DOHH2 (cell line): ENCODE results near the gene LILRA6.
"Not testable (repeated sequence)": the region's sequence is repeated elsewhere in the genome, so short reads cannot be mapped to it uniquely, and the experiment has no call there.

Source experiments
- H3F3A ChIP-seq: fragments of 200-600 bp; sonication (generic), shearing (Covaris generic); 2 replicates; pipeline ENCODE4 v1.6.0; 2016; ENCODE audit warnings: antibody characterized with exemption, mild to moderate bottlenecking; ENCODE audit not compliant: control insufficient read depth, insufficient read depth
- H3K27ac ChIP-seq: fragments of 200-600 bp; sonication (generic); 2 replicates; pipeline ENCODE4 v1.5.1; 2014; ENCODE audit warnings: low read depth, mild to moderate bottlenecking, low read length, moderate library complexity
- H3K27me3 ChIP-seq: fragments of 200-600 bp; sonication (generic); 2 replicates; pipeline ENCODE4 v1.6.1; 2014; ENCODE audit warnings: mild to moderate bottlenecking, low read length, mixed read lengths; ENCODE audit not compliant: control insufficient read depth
- H3K36me3 ChIP-seq: fragments of 200-600 bp; sonication (generic); 2 replicates; pipeline ENCODE4 v1.6.1; 2014; ENCODE audit warnings: mild to moderate bottlenecking, low read length, moderate library complexity, mixed read lengths; ENCODE audit not compliant: control insufficient read depth
- H3K4me1 ChIP-seq: fragments of 200-600 bp; sonication (generic); 2 replicates; pipeline ENCODE4 v1.6.1; 2014; ENCODE audit warnings: mild to moderate bottlenecking, low read length, mixed read lengths; ENCODE audit not compliant: control insufficient read depth
- H3K4me2 ChIP-seq: fragments of 200-600 bp; sonication (generic); 2 replicates; pipeline ENCODE4 v1.6.0; 2014; ENCODE audit warnings: mild to moderate bottlenecking, low read length, moderate library complexity
- H3K4me3 ChIP-seq: fragments of 200-600 bp; sonication (generic); 2 replicates; pipeline ENCODE4 v1.5.1; 2014; ENCODE audit warnings: mild to moderate bottlenecking, low read length, mixed read lengths
- H3K79me2 ChIP-seq: fragments of 200-600 bp; sonication (generic); 2 replicates; pipeline ENCODE4 v1.6.1; 2014; ENCODE audit warnings: mild to moderate bottlenecking, low read length, mixed read lengths; ENCODE audit not compliant: control insufficient read depth
- H3K9me2 ChIP-seq: fragments of 200-600 bp; sonication (generic); replicated peaks from 2 replicates; pipeline ENCODE4 v1.6.1; 2014; ENCODE audit warnings: mild to moderate bottlenecking, low read length, mixed read lengths; ENCODE audit not compliant: control insufficient read depth
- H3K9me3 ChIP-seq: fragments of 200-600 bp; sonication (generic); 2 replicates; pipeline ENCODE4 v1.6.1; 2014; ENCODE audit warnings: antibody characterized with exemption, low read length, mixed read lengths; ENCODE audit not compliant: control insufficient read depth, insufficient read depth
- H4K20me1 ChIP-seq: fragments of 200-600 bp; sonication (generic); 2 replicates; pipeline ENCODE4 v1.6.0; 2014; ENCODE audit warnings: low read depth, mild to moderate bottlenecking, antibody characterized with exemption, low read length, moderate library complexity; ENCODE audit not compliant: control insufficient read depth, insufficient read depth
- EZH2phosphoT487 ChIP-seq: fragments of 200-600 bp; sonication (generic); IDR thresholded peaks from 2 replicates; pipeline ENCODE4 v1.6.1; 2017; ENCODE audit warnings: borderline replicate concordance, mild to moderate bottlenecking, antibody characterized with exemption, low read length, moderate library complexity, mixed read lengths
- TF ChIP-seq, protein P1 (sequence below): fragments of 200-600 bp; sonication (generic); IDR thresholded peaks from one replicate; pipeline ENCODE4 v1.5.1; 2014; ENCODE audit warnings: antibody characterized with exemption, mild to moderate bottlenecking, low read depth, low read length; ENCODE audit not compliant: poor library complexity, severe bottlenecking

LILRA6 gene

DNA sequence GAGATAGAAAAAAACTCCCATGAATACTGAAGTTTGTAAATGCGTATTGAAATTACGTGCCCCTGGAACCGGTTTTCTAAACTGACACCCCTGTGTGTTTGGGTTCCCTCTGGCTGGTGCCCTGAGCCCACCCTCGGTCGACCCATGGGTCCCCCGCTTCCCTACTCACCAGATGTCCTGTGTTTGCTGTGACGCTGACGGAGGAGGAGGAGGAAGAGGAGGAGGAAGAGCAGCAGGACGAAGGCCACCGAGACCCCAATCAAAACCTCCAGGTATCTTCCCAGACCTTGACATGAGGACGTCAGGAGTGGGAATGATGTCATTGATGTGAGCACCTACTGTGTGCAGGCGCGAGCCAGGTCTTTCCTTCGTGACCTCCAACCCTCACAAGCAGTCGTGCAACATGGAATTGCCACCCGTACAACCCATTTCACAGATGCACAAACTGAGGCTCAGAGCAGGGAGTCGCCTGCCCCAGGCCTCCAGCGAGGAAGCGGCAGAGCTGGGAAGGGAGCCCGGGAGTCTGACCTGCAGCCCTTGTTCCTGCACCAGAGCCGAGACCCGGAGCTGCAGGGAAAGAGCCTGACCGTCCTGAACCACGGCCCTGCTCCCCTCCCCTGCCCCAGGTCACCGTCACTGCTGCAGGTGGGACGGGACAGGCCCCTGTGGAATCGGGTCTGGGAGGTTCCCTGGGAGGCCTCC is 23.5 kb downstream of the LILRA6 start:
- Histone ChIP-seq H3K79me2 (no peaks in the 10 kb centered on the region), H3K27ac (no peak overlapping the region), H3K4me2 (no peak overlapping the region), H3K36me3 (no peaks in the 10 kb centered on the region), H4K20me1 (no peaks in the 10 kb centered on the region), H3K27me3 (peaks cover 4% of the 10 kb centered on the region), H3K4me3 (no peak overlapping the region), H3K9me3 (no peaks in the 10 kb centered on the region), H3F3A (no peaks in the 10 kb centered on the region), H3K4me1 (no peaks in the 10 kb centered on the region), H3K9me2 (no peaks in the 10 kb centered on the region)
- TF ChIP-seq EZH2phosphoT487, result no peak
- TF ChIP-seq, protein P1, sequence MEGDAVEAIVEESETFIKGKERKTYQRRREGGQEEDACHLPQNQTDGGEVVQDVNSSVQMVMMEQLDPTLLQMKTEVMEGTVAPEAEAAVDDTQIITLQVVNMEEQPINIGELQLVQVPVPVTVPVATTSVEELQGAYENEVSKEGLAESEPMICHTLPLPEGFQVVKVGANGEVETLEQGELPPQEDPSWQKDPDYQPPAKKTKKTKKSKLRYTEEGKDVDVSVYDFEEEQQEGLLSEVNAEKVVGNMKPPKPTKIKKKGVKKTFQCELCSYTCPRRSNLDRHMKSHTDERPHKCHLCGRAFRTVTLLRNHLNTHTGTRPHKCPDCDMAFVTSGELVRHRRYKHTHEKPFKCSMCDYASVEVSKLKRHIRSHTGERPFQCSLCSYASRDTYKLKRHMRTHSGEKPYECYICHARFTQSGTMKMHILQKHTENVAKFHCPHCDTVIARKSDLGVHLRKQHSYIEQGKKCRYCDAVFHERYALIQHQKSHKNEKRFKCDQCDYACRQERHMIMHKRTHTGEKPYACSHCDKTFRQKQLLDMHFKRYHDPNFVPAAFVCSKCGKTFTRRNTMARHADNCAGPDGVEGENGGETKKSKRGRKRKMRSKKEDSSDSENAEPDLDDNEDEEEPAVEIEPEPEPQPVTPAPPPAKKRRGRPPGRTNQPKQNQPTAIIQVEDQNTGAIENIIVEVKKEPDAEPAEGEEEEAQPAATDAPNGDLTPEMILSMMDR, result no peak

DNA sequence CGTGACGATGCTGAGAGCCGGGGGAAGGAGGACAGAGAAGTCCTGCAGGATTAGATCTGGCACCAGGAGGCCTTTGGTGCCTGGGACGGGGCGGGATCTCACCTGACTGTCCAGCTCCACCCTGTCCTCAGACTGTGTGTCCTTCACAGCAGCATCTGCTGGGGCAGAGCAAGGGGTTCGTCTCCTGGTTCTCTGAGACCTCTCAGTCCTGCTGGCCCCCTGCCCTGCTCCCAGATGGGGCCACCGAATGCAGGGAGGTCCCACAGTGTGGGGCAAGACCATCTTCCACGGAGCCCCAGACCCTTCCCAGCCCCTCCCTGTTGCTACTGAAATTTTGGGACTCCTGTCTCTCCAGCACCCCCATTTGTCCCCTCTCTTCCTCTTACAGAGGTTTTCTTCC is 24.3 kb downstream of the LILRA6 start:
- Histone ChIP-seq H3K79me2 (no peaks in the 10 kb centered on the region), H3K9me2 (no peaks in the 10 kb centered on the region), H3K27me3 (peaks cover 3% of the 10 kb centered on the region), H3K4me3 (no peak overlapping the region), H3K9me3 (no peaks in the 10 kb centered on the region), H3K4me2 (no peak overlapping the region), H3K27ac (no peak overlapping the region), H4K20me1 (no peaks in the 10 kb centered on the region), H3K4me1 (no peaks in the 10 kb centered on the region), H3F3A (no peaks in the 10 kb centered on the region), H3K36me3 (no peaks in the 10 kb centered on the region)
- TF ChIP-seq, protein P1, result no peak
- no peak for TF ChIP-seq EZH2phosphoT487

DNA sequence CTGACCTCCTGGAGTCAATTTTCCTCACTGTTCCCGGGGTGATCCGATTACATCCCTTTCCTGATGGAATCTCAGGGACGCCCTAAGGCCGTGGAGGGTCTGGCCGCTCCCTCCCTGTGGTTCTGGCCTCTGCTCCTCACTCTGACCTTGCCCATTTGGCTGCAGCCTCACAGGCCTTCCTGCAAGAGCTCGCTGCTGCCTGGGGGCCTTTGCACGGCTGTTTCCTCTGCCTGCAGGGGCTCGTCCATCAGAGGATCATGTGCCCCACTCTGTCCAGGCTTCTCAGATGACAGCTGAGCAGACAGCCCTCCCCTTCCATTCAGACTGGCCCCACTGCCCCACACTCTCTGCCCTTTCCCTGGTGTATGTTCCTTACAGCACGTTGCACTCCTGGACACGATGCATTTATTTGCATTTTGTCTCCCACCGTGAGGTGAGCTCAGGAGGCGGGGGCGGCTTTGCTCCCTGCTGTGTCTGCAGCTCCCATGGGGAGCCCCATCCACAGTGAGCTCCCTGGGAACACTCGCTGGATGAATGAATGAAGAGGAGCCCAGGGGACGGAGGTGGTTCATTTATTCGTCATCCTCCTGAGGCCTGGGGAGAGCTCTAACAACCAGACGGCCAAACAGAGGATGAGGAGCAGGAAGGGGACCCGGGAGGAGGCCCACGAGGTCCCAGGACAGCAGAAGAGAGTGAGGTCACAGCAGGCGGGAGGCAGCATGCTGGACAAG is 24.9 kb downstream of the LILRA6 start:
- H3K27me3 ChIP-seq, H4K20me1 ChIP-seq, H3K79me2 ChIP-seq, H3K9me3 ChIP-seq, H3K27ac ChIP-seq, H3K4me2 ChIP-seq, H3K9me2 ChIP-seq, H3K4me3 ChIP-seq, H3K4me1 ChIP-seq, H3F3A ChIP-seq, H3K36me3 ChIP-seq: not testable (repeated sequence)

DNA sequence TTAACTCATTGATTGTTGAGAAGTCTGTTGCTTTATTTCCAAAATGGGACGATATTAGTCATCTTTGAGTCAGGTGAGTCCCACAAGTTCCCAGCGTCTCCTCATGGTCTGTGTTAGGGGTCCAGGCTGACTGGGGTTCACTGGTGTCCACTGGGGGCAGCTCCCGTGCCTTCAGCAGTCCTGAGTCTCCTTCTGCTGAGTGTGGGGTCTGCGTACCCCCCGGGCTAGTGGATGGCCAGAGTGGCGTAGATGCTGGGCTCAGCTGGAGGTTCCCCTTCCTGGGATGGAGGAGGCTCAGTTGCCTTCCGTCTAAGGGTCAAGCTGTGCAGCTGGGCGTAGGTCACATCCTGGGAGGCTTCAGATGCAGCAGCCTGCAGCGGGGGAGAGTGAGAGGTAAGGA is 25.7 kb downstream of the LILRA6 start:
- no peaks in the 10 kb centered on the region for H3K9me3 ChIP-seq
- H3K4me1 ChIP-seq, result no peaks in the 10 kb centered on the region
- no peak overlapping the region for H3K27ac ChIP-seq
- no peaks in the 10 kb centered on the region for H3K36me3 ChIP-seq
- no peak overlapping the region for H3K4me3 ChIP-seq
- H3K4me2 ChIP-seq, result no peak overlapping the region
- no peaks in the 10 kb centered on the region for H3K27me3 ChIP-seq
- TF ChIP-seq EZH2phosphoT487, result no peak
- TF ChIP-seq, protein P1, result no peak
- H3K9me2 ChIP-seq, result no peaks in the 10 kb centered on the region
- H3F3A ChIP-seq, result no peaks in the 10 kb centered on the region
- H3K79me2 ChIP-seq, result no peaks in the 10 kb centered on the region
- no peaks in the 10 kb centered on the region for H4K20me1 ChIP-seq

DNA sequence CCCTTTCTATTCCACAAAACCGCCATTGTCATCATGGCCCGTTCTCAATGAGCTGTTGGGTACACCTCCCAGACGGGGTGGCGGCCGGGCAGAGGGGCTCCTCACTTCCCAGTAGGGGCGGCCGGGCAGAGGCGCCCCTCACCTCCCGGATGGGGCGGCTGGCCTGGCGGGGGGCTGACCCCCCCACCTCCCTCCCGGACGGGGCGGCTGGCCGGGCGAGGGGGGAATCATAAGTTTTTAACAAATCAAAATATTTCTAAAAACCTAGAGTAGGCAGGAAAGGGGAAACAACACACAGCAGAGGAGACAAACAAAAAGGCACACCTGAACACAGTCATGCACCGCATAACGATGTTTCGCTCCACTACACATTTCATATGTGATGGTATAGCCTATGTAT is 27.9 kb downstream of the LILRA6 start:
- H3K27me3 ChIP-seq, H3K36me3 ChIP-seq, H3K4me1 ChIP-seq: not testable (repeated sequence)

DNA sequence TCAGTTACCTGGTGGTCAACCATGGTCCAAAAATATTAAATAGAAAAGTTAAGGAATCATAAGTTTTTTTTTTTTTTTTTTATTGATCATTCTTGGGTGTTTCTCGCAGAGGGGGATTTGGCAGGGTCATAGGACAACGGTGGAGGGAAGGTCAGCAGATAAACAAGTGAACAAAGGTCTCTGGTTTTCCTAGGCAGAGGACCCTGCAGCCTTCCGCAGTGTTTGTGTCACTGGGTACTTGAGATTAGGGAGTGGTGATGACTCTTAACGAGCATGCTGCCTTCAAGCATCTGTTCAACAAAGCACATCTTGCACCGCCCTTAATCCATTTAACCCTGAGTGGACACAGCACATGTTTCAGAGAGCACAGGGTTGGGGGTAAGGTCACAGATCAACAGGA is 28.4 kb downstream of the LILRA6 start:
- not testable (repeated sequence) for H3K79me2 ChIP-seq, H3K9me3 ChIP-seq, H3K4me1 ChIP-seq, H3K9me2 ChIP-seq, H4K20me1 ChIP-seq, H3K27ac ChIP-seq, H3K36me3 ChIP-seq, H3K4me2 ChIP-seq, H3K4me3 ChIP-seq, H3K27me3 ChIP-seq
- H3F3A ChIP-seq, result peaks cover 16% of the 10 kb centered on the region

More for the DNA sequence above, 27.9 kb downstream of the LILRA6 start:
- H3F3A ChIP-seq, result peaks cover 11% of the 10 kb centered on the region
- not testable (repeated sequence) for H3K9me2 ChIP-seq, H3K4me3 ChIP-seq, H4K20me1 ChIP-seq, H3K4me2 ChIP-seq, H3K9me3 ChIP-seq, H3K27ac ChIP-seq, H3K79me2 ChIP-seq
